Measurements from ENCODE around the gene KIF1A. TPM values are rescaled to one million over a fixed set of nuclear protein-coding genes. Genes with fewer than 3 reads are reported as not detected.

The KIF1A gene
- total and polyA plus RNA-seq, 2 of the 8 experiments (the other 6 are each of a cell fraction or from before 2014, with no cell fraction given): 61.3 to 281 TPM

DNA sequence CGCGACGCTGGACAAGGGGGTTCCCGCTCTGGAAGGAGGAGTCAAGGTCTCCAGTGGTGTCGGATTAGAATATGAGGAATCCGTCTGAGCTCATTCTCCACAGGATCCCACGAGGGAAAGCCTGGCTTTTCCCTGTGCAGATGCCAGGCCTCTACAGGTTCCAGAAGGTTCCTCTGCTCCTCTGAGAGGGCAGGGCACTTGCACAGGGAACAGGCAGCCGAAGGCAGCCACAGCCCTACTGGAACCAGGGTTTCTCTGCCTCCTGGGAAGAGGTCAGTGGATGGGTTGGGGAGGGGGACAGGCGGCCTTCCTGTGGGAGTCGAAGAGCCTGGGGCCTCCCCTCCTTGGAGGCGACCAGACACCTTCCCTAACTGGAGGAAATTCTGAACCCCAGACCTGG, 130.0 kb downstream of the KIF1A start:
- no peak overlapping the region for H2BK12ac ChIP-seq (ENCODE audit: low read depth, low read length)
- H2BK120ac ChIP-seq (replicated peaks; ENCODE audit: low read depth, low read length): no peak overlapping the region
- no peaks in the 10 kb centered on the region for H3K36me3 ChIP-seq (ENCODE audit: control insufficient read depth in 2 of 4, insufficient read depth in 4 of 4, low read length in 3 of 4)
- H4K8ac ChIP-seq (ENCODE audit: extremely low read depth, insufficient read depth, low read length): no peak overlapping the region
- H2AK5ac ChIP-seq (ENCODE audit: low read depth, low read length): no peak overlapping the region
- peak in 1 of 2 experiments; percentile 41 for DNase-seq (ENCODE audit: low read depth in 1 of 2, low spot score in 2 of 2)
- H3K23me2 ChIP-seq (ENCODE audit: low read depth, low read length): no peaks in the 10 kb centered on the region
- no peak overlapping the region for H2BK20ac ChIP-seq (ENCODE audit: low read length)
- H3K56ac ChIP-seq (replicated peaks; ENCODE audit: insufficient read length, low read depth, low read length): no peak overlapping the region
- no peak overlapping the region for H2BK15ac ChIP-seq (ENCODE audit: low read length)
- H3K9me3 ChIP-seq (ENCODE audit: insufficient read depth in 2 of 2, low read depth in 1 of 2, low read length in 1 of 2): no peaks in the 10 kb centered on the region
- no peak overlapping the region for H3K27ac ChIP-seq (ENCODE audit: low read depth, low read length)
- H4K20me1 ChIP-seq (replicated peaks in 1 of 2; ENCODE audit: control insufficient read depth in 1 of 2, insufficient read depth in 2 of 2, low read length in 2 of 2): no peaks in the 10 kb centered on the region
- no peaks in the 10 kb centered on the region; a peak in 1 of 7 replicates for H3K27me3 ChIP-seq (replicated peaks in 1 of 4; ENCODE audit: control insufficient read depth in 3 of 4, extremely low read depth in 1 of 4, insufficient read depth in 3 of 4, low read length in 3 of 4)
- H2AFZ ChIP-seq (ENCODE audit: low read length): no peak overlapping the region
- ChIA-PET POLR2A (ENCODE audit: partially characterized antibody) (no interaction called here), CTCF (ENCODE audit: partially characterized antibody) (no interaction called here)
- TF ChIP-seq TAF1 (IDR thresholded peaks at IDR 0.05; ENCODE audit: low read depth, low read length): no peak
- TF ChIP-seq, protein P1, sequence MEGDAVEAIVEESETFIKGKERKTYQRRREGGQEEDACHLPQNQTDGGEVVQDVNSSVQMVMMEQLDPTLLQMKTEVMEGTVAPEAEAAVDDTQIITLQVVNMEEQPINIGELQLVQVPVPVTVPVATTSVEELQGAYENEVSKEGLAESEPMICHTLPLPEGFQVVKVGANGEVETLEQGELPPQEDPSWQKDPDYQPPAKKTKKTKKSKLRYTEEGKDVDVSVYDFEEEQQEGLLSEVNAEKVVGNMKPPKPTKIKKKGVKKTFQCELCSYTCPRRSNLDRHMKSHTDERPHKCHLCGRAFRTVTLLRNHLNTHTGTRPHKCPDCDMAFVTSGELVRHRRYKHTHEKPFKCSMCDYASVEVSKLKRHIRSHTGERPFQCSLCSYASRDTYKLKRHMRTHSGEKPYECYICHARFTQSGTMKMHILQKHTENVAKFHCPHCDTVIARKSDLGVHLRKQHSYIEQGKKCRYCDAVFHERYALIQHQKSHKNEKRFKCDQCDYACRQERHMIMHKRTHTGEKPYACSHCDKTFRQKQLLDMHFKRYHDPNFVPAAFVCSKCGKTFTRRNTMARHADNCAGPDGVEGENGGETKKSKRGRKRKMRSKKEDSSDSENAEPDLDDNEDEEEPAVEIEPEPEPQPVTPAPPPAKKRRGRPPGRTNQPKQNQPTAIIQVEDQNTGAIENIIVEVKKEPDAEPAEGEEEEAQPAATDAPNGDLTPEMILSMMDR (IDR thresholded peaks at IDR 0.05; ENCODE audit: control extremely low read depth in 1 of 3, insufficient read depth in 1 of 3, low read depth in 1 of 3, low read length in 3 of 3): no peak
- H3K9ac ChIP-seq (replicated peaks in 1 of 4; ENCODE audit: extremely low read depth in 1 of 4, low read depth in 3 of 4, low read length in 3 of 4): no peak overlapping the region
- no peak overlapping the region for H3K14ac ChIP-seq (ENCODE audit: insufficient read length)
- 63% methylated on average over 9 of the region's 11 CpGs; no CpG with 5 or more reads in 1 of the 2 experiments for WGBS, 2 experiments (ENCODE audit: extremely low coverage in 1 of 2, insufficient coverage in 1 of 2, insufficient read length in 1 of 2, insufficient replicate concordance in 2 of 2, low coverage in 1 of 2, low lambda C conversion rate in 2 of 2, missing lambda C conversion rate in 1 of 2)
- H3K4me3 ChIP-seq (ENCODE audit: extremely low read depth in 1 of 4, insufficient read depth in 2 of 4, low read depth in 3 of 4, low read length in 4 of 4): no peak overlapping the region
- no peaks in the 10 kb centered on the region for H3K79me1 ChIP-seq (ENCODE audit: low read depth, low read length)
- H3K4ac ChIP-seq (replicated peaks; ENCODE audit: insufficient read length, low read depth, low read length): no peak overlapping the region
- no peak overlapping the region for H4K5ac ChIP-seq (ENCODE audit: insufficient read length, low read depth, low read length)
- no peak overlapping the region for H3K18ac ChIP-seq (ENCODE audit: extremely low read depth, low read length)
- H2BK5ac ChIP-seq (ENCODE audit: low read depth, low read length): no peak overlapping the region
- H3K4me2 ChIP-seq (ENCODE audit: insufficient read depth in 1 of 2, low read depth in 2 of 2, low read length in 2 of 2): no peak overlapping the region
- no peak overlapping the region for H3K23ac ChIP-seq (ENCODE audit: insufficient read length)
- H4K91ac ChIP-seq (replicated peaks; ENCODE audit: insufficient read length, low read length): no peak overlapping the region
- no peaks in the 10 kb centered on the region for H3K79me2 ChIP-seq (ENCODE audit: control insufficient read depth in 1 of 2, insufficient read depth in 2 of 2, low read length in 2 of 2)
- peaks cover 0 to 3% (median 0%) of the 10 kb centered on the region in 4 experiments; a peak in 2 of 7 replicates for H3K4me1 ChIP-seq (replicated peaks in 1 of 4; ENCODE audit: control insufficient read depth in 3 of 4, insufficient read depth in 4 of 4, low read length in 3 of 4)
- no peak for FAIRE-seq
